ENCODE results near the gene GARNL3.

- TF ChIP-seq ZBTB11 (tag by site-specific recombination; conservative IDR thresholded peaks at IDR 0.05; ENCODE audit: low read depth) (no peak), CTCF (tag by site-specific recombination; IDR thresholded peaks at IDR 0.05) (no peak), ZBTB7A (tag by site-specific recombination; IDR thresholded peaks at IDR 0.05; ENCODE audit: low read depth) (no peak), REST (tag by site-specific recombination; IDR thresholded peaks at IDR 0.05) (no peak), ZNF274 (IDR thresholded peaks at IDR 0.05; ENCODE audit: low read length) (no peak), ZNF274 (tag by site-specific recombination; IDR thresholded peaks at IDR 0.05; ENCODE audit: borderline replicate concordance) (no peak), ATF2 (tag by site-specific recombination; IDR thresholded peaks at IDR 0.05; ENCODE audit: low read depth) (no peak), ZNF747 (tag by site-specific recombination; IDR thresholded peaks at IDR 0.05) (no peak), ZNF362 (tag by site-specific recombination; IDR thresholded peaks at IDR 0.05) (no peak), ELK4 (IDR thresholded peaks at IDR 0.05; ENCODE audit: borderline replicate concordance, low read depth, low read length) (no peak), ZNF704 (tag by site-specific recombination; IDR thresholded peaks at IDR 0.05) (no peak), ZNF433 (tag by site-specific recombination; IDR thresholded peaks at IDR 0.05; ENCODE audit: low read depth) (no peak)
These were observed 34.7 kb upstream of the GARNL3 start for GRCh38 chr9:127229691-127230417.
